H1 (cell line): ENCODE data around the gene FAM193A.

Experiments
- BACH1 ChIP-seq: IDR thresholded peaks from 2 replicates; pipeline ENCODE4 v1.6.1; 2012; ENCODE audit warnings: low read length, improper control_type of control experiment
- CEBPB ChIP-seq: IDR thresholded peaks from 2 replicates; pipeline ENCODE4 v1.6.1; 2012; ENCODE audit warnings: low read depth, low read length
- EZH2 ChIP-seq: fragments of 200-600 bp; sonication (generic); IDR thresholded peaks from 2 replicates; pipeline ENCODE4 v1.7.1; 2012; ENCODE audit warnings: low read depth, mild to moderate bottlenecking, moderate library complexity, low read length, inconsistent platforms; ENCODE audit not compliant: severe bottlenecking
- GABPA ChIP-seq: IDR thresholded peaks from 2 replicates; pipeline ENCODE4 v1.6.1; 2011; ENCODE audit warnings: mild to moderate bottlenecking, low read length, moderate library complexity, borderline replicate concordance; ENCODE audit not compliant: insufficient read depth
- POLR2A ChIP-seq, 2 experiments: IDR thresholded peaks; 1 replicate in 1 of 2; 2 replicates in 1 of 2; pipeline ENCODE4 v1.6.1; 2011; ENCODE audit warnings: low read depth in 2 of 2, low read length in 2 of 2, mild to moderate bottlenecking in 2 of 2; ENCODE audit errors: control extremely low read depth in 1 of 2
- RFX5 ChIP-seq: IDR thresholded peaks from 2 replicates; pipeline ENCODE4 v1.6.1; 2011; ENCODE audit warnings: low read depth, low read length, improper control_type of control experiment, borderline replicate concordance
- SUZ12 ChIP-seq: fragments of 200-600 bp; sonication (generic); IDR thresholded peaks from 2 replicates; pipeline ENCODE4 v1.6.1; 2012; ENCODE audit warnings: mild to moderate bottlenecking, inconsistent platforms, low read length, moderate library complexity, mixed read lengths
- TBP ChIP-seq: IDR thresholded peaks from 2 replicates; pipeline ENCODE4 v1.6.1; 2011; ENCODE audit warnings: low read depth, low read length, improper control_type of control experiment
- TCF12 ChIP-seq: IDR thresholded peaks from 2 replicates; pipeline ENCODE4 v1.6.1; 2011; ENCODE audit warnings: low read depth, mild to moderate bottlenecking, low read length
- TF ChIP-seq, protein P1 (sequence below), 3 experiments: IDR thresholded peaks; 1 replicate in 2 of 3; 2 replicates in 1 of 3; pipeline versions ENCODE4 v1.5.1 to v1.6.1; 2011; ENCODE audit warnings: low read length in 3 of 3, mild to moderate bottlenecking in 3 of 3, inconsistent platforms in 2 of 3, low read depth in 1 of 3, moderate library complexity in 1 of 3; ENCODE audit not compliant: insufficient read depth in 1 of 3; ENCODE audit errors: control extremely low read depth in 1 of 3
- TF ChIP-seq, protein P2 (sequence below): IDR thresholded peaks from 2 replicates; pipeline ENCODE4 v1.6.1; 2011; ENCODE audit warnings: low read depth, mild to moderate bottlenecking, low read length; ENCODE audit not compliant: insufficient read depth

DNA sequence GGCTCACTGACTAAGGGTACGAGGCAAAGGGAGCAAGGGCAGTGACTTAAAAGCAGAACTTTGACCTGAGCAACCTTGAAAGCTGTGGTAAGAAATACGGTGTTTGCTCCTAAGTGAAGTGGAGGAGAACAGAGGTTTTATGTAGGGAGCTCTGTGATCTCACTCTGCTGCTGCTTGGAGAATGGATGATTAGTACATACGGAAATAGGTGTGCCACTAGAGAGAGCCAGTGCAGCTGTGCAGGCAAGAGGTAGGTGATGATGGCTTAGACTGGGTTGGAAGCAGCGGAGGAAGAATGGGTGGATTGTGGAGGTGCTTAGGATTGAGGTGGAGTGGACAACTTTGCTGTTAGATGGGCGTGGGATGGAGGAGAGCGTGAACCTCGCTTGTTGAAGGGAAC lies 85.0 kb downstream of the FAM193A start:
- TF ChIP-seq POLR2A (IDR thresholded peaks at IDR 0.05; ENCODE audit: control extremely low read depth in 1 of 2, low read depth in 2 of 2, low read length in 2 of 2) (no peak), EZH2 (no peak), RFX5 (no peak), TCF12 (no peak), CEBPB (no peak), SUZ12 (no peak), TBP (no peak), GABPA (no peak), BACH1 (no peak)
- TF ChIP-seq, protein P1, sequence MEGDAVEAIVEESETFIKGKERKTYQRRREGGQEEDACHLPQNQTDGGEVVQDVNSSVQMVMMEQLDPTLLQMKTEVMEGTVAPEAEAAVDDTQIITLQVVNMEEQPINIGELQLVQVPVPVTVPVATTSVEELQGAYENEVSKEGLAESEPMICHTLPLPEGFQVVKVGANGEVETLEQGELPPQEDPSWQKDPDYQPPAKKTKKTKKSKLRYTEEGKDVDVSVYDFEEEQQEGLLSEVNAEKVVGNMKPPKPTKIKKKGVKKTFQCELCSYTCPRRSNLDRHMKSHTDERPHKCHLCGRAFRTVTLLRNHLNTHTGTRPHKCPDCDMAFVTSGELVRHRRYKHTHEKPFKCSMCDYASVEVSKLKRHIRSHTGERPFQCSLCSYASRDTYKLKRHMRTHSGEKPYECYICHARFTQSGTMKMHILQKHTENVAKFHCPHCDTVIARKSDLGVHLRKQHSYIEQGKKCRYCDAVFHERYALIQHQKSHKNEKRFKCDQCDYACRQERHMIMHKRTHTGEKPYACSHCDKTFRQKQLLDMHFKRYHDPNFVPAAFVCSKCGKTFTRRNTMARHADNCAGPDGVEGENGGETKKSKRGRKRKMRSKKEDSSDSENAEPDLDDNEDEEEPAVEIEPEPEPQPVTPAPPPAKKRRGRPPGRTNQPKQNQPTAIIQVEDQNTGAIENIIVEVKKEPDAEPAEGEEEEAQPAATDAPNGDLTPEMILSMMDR (IDR thresholded peaks at IDR 0.05; ENCODE audit: control extremely low read depth in 1 of 3, insufficient read depth in 1 of 3, low read depth in 1 of 3, low read length in 3 of 3) = no peak
- TF ChIP-seq, protein P2, sequence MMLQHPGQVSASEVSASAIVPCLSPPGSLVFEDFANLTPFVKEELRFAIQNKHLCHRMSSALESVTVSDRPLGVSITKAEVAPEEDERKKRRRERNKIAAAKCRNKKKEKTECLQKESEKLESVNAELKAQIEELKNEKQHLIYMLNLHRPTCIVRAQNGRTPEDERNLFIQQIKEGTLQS = no peak
